GM21528 (cell line): ENCODE measurements around the gene TBRG4.
"Not testable (repeated sequence)": the region's sequence is repeated elsewhere in the genome, so short reads cannot be mapped to it uniquely, and the experiment has no call there.

Experiments used
- ATAC-seq: cut with Tn5 transposase; IDR thresholded peaks from one replicate; pipeline ENCODE4 v1.9.1; 2021; ENCODE audit warnings: mild to moderate bottlenecking, moderate library complexity; ENCODE audit not compliant: unreplicated experiment, low FRiP score

Gene TBRG4

DNA sequence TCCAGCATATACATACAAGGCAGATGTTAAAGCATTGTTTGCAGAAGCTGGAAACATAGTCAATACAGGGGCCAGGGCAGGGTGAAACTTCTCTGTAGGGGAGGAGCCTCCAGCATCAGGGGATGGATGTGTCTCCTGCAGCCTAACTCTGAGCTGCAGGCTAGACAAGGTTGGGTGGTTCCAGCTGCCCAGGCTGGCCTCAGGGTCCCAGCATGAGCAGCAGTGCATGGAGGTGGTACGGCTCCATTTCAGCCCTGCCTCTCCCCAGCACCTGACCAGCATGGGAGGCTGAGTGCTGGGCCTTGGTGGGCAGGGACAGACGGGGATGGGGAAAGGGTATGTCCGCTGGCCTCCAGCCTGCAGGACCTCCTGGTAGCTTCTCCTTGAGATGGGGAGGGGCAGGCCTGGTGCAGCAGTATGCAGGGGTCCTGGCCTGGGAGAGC, 7.4 kb upstream of the TBRG4 start:
- no peak for ATAC-seq

DNA sequence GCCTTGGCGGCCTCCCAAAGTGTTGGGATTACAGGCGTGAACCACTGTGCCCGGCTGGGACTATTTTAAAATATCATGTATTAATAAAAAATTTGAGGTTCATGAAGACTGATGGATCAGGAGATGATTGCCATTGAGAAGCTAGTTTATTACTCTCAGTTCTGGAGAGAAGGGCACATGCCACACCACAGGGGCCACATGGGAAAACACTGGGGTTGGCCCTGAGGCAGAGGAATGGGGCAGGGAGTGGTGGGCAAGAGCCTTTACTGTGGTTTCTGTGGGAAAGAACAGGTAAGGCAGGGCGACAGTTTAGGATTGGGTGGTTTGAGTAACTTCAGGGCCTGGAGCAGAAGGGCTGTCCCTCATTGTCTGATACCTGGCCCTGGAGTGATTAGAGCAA, 6.8 kb upstream of the TBRG4 start:
- ATAC-seq = no peak

GRCh38 chr7:45117582-45117981, 6.1 kb upstream of the TBRG4 start:
- no peak for ATAC-seq

GRCh38 chr7:45116048-45116447, 4.6 kb upstream of the TBRG4 start:
- ATAC-seq = no peak

DNA sequence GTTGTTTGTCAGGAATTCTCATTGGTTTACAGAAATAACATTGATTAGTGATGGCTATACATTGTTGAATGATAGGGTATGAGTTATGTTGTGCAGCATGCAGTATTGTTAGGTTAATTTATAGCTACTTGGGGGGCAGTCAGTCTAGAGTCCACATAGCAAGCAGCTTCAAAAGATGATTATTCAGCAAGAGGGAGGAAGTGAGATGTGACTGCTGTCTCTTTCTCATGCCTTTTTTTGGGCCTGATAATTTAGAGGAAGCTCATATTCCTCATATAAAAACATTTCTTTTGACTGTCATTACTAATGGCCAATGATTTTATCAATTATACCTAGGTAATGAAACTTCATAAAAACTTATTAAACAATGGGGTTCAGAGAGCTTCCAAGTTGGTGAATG, 3.4 kb upstream of the TBRG4 start:
- ATAC-seq = no peak

DNA sequence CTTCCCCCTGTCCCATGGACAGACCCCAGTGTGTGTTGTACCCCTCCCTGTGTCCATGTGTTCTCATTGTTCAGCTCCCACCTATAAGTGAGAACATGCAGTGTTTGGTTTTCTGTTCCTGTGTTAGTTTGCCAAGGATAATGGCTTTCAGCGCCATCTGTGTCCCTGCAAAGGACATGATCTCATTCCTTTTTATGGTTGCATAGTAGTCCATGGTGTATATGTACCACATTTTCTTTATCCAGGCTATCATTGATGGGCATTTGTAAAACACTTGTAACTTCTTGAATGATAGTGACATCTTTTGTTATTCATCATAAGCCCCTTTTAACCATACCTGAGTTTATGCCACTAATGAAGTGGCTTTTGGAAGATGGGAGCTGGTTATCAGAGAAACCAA, 2.8 kb upstream of the TBRG4 start:
- ATAC-seq = not testable (repeated sequence)

- no peak for ATAC-seq
Observed at GRCh38 chr7:45112648-45113047, 1.2 kb upstream of the TBRG4 start.

- ATAC-seq = no peak
Observed at GRCh38 chr7:45108863-45109262, 2.6 kb downstream of the TBRG4 start.

GRCh38 chr7:45107356-45107755, 4.1 kb downstream of the TBRG4 start:
- ATAC-seq = no peak

GRCh38 chr7:45106820-45107219, 4.7 kb downstream of the TBRG4 start:
- no peak for ATAC-seq

GRCh38 chr7:45105588-45106188, 5.8 kb downstream of the TBRG4 start:
- ATAC-seq = no peak

- no peak for ATAC-seq
Observed at GRCh38 chr7:45104844-45105587, 6.5 kb downstream of the TBRG4 start.

- ATAC-seq = no peak
Observed at GRCh38 chr7:45103958-45104843, 7.3 kb downstream of the TBRG4 start.

- no peak for ATAC-seq
Observed at GRCh38 chr7:45102785-45103712, 8.4 kb downstream of the TBRG4 start.

DNA sequence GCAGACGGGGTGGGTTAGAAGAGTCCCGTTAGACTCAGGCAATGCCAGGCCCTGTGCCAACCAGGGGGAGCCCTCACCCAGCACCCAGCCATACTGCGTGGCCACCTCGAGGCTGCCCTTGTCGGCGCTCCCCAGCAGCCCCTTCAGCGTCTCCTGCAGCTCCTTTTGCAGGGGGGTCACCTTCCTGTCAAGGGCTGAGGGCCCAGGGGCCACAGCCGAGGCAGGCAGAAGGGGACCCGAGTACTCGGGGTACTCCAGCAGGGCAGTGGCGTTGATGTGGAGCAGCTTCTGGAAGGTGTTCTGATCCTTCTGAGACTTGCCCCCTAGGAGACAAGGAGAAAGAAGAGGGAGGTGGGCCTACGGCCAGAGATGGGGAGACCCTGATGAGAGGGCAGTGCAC, 9.7 kb downstream of the TBRG4 start:
- no peak for ATAC-seq

DNA sequence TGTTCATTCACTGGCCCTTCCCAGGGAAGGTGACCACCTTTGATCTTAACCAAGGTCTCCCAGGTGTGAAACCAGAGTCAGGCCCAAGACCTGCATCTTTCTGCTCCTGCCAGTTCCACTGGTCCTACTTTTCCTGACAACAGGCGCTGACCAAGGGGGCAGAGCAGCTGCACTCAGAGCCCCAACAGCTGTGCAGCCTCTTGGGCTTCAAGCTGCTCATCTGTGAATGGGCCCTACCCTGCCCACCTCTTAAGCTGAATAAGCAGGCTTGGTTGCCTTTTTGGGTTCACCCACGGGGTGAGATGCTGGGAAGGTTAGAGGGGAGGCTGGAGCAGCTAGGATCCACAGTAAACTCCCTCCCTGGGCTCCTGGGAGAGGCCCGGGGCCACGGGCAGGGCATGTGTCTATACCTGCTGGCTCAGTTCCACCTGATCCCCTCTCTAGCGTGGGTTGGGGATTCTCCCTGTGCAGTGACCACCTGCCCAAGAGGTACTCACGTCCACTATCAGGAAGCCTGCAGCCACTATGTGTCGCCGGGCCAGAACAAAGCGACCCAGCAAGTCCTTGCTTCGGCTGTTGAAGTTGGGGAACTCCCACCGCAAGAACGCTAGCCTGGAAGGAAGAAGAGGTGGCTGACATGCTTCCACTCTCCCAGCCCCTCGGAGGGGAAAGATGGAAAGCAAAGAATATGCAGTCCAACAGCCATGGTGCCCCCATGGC, 10.6 kb downstream of the TBRG4 start:
- no peak for ATAC-seq

DNA sequence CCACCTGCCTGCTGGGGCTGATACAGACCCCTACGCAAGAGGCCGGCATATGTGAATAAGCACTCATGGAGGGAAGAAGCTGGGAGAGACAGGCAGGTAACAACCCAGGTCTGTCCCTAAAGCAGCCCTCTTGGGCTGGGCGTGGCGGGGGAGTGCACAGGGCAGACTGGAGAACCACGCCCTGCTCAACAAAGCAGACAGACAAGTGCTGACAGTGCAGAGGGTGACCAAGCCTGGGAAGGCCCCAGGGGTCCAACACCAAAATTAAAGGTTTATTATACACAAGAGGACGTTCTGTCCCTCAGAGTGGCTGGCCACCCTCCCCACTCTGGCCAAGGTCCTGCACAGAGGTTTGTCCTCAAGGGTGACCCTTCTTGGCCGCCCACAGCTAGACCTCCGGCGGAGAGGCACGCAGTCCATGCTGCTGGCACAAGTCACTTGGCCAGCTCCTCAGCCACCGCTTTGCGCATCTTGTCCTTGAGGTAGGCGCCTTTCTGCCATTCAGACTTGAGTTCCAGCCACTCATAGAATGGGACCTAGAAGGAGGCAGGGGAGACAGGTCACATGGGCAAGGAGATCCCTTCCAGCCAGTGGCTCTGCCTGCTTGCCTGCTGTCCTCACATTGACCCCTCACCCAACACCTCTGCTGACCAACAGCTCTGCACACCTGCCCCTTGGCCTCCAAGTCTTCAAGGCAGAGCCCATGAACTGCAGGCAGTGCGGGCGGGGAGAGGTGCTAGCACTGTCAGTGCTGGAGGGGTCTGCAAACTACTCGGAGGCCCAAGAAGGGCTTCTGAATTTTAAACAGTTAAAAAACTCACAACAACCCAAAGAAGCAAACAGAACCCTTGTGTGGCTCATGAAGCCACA, 11.4 kb downstream of the TBRG4 start:
- no peak for ATAC-seq

- ATAC-seq = no peak
Observed at GRCh38 chr7:45098983-45099839, 12.3 kb downstream of the TBRG4 start.
